ENCODE results near the gene DNASE2B.

DNASE2B gene

DNA sequence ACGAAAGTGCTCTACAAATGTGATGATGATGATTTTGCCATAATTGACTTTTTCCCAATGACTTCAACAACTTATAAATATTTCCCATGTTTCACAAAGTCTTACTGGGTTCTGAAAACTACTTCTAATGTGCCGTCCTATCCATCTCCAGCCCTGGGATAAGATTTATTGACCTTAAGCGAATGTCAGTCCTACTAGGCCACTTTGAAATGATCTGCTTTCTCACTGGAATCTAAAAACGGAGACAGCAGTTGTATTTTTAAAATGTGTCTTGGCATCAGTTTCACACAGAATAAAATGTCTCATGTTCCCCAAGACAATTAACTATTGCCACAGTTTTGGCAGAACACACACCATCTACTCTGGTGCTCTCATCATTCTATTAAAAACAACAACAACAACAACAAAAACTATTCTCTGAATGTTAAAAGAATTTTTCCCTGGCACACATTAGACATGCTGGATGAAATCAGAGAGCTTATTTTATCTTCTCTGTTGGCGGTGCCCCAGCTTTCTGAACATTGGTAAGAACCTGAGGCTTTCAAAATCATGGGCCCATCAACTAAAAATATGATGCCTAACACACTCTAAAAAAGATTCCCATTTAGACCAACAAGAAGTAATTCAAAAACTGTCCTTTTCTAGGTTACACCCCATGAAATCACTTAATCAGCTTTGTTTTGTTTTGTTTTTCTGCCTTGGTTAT lies 23.1 kb upstream of the DNASE2B start:
- no peak for DNase-seq (ENCODE audit: low spot score)

DNA sequence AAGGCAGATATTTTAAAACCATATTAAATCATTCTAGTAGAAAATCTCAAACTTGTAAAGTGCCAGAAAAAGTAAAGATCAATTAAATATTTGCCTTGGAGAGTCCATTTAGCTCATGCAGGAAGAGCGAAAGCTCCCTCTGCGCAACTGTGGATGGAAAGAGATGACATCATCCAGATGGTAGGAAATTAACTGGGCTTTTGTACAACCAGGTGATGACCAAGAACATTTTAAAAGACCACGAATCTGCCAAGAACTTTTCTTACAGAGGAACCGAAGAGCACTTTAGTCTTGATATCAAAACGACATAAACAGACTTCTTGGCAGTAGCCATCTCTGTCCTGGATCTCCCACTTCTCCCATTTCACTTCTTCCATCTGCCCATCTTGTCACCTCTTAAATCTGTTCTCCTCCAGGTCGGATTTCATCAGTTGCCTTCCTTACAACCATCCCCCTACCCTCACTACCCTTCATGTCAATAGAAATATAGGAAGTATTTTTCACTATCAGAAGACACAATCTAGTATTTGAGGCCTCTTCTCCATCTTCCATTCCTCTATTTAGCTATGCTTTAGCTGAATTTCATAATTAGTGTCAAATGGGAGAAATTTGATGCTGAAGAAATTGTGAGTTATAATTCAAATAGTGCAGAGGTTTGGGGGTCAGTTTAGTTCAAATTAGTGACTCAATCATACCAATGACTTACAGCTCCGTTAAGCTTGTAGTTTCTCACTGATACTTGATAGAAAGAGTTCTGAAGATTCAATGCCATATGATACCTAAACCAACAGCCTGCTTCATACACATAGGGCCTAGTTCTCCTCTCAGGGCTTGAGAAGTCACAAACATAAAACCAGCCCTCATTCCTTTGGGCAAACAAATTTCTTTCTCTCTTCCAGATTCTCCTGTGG lies 22.0 kb upstream of the DNASE2B start:
- no peak for DNase-seq (ENCODE audit: low spot score)

DNA sequence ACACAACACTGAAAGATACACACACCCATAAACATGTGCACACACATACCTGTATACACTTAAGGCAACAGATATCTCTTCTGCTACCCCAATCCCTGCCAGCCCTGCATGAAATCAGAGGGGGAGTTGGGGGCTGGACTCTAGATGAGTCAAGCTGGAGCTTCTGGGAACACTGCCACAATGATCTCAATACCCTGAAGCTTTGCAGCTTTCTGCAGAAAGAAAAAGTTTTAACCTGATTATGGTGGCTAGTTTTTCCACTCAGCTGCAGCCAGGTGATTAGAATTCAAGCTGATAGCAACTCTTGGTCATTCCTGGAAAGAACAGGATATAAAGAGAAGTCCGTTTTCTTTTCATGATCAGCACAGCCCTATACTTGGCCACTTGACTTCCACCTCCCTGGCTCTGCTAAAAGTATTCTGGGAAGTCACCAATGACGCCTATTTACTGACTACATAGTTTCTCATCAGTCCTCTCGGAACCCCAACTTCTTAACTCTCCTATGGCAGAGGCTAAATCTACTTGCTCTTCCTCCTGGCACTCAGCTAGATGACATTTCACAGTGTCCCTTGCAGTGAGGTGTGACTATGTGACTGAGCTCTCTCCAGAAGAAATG lies 20.7 kb upstream of the DNASE2B start:
- no peak for DNase-seq (ENCODE audit: low spot score)

DNA sequence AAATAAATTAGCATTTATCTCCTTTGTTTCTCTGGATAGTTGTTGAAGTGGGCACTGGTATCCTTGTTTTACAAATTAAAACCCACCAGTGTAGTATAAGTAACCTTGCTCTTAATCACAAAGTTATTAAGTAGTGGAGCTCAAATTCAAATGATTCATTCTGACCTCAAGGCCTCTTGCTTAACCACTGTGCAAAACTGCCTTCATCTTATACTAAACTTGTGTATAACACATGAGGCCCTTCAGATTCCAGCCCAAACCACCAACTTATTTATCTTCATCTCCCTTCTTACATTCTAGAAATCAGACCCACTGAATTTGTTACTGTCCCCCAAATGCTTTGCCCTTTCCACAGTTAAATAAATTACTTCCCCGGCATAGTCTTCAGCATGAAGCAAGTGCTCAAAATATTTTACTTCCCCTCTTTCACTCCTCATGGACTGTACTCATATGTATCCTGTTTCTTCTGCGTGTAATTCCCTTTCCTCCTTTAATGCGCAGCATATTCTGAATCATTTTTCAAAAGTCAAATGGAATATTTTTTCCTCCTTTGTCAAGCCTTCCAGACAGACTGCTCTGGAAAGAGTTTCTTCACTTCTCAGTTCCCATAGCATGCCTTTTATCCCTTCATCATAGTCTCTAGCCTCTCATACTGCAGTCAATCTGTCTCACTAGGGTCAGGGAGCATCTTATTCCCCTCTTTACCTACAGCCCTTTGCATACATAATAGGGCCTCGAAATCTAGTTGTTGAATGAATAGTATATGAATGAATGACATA lies 19.0 kb upstream of the DNASE2B start:
- no peak for DNase-seq (ENCODE audit: low spot score)

DNA sequence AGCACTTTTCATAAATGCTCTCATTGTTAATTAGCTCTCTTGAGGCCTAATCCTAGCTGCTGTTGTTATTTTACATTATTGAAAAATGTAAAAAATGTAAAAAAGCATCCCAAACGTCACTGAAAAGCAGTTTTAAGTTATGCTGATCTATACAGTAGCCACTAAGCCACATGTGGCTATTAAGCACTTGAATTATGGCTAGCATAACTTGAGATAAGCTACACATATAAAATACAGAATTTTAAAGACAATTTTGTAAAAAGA lies 18.4 kb upstream of the DNASE2B start:
- no peak for DNase-seq (ENCODE audit: low spot score)

DNA sequence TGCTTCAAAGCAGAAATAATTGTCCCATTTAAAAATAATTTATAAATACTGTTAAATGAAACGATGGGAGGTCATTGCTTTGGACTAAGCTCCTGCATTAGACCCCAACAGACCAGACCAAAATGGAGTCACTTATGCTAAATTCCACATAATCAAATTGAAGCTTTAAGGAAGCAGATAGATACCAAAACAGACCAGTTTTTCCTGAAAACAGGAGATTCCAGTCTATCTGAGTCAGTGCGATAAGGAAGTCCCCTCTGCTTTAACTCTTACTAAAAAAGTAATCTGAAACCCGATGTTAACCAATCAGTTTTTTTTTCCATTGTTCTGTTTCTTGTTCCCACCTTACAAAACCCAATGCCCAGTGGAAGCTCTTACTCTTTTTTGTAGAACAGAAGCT lies 16.2 kb upstream of the DNASE2B start:
- DNase-seq (ENCODE audit: low spot score) = no peak

DNA sequence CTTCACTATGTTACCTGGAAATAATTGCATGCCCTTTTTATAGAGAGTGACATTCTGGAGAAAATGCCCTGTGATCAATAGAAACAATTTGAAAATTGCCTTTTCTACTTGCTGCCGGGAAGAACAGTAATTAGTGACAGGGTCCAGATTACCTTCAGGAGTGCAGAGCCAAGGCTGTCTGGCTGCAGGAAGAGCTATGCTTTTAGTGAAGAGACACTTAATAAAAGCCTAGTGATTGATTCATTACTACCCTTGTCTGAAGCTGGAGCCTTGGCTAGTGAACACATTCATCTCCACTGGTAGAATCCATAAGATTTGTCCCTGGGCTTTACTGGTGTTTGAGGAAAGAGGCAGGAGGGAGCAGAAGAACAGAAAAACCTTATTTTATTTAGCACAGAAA lies 12.9 kb upstream of the DNASE2B start:
- no peak for DNase-seq (ENCODE audit: low spot score)

DNA sequence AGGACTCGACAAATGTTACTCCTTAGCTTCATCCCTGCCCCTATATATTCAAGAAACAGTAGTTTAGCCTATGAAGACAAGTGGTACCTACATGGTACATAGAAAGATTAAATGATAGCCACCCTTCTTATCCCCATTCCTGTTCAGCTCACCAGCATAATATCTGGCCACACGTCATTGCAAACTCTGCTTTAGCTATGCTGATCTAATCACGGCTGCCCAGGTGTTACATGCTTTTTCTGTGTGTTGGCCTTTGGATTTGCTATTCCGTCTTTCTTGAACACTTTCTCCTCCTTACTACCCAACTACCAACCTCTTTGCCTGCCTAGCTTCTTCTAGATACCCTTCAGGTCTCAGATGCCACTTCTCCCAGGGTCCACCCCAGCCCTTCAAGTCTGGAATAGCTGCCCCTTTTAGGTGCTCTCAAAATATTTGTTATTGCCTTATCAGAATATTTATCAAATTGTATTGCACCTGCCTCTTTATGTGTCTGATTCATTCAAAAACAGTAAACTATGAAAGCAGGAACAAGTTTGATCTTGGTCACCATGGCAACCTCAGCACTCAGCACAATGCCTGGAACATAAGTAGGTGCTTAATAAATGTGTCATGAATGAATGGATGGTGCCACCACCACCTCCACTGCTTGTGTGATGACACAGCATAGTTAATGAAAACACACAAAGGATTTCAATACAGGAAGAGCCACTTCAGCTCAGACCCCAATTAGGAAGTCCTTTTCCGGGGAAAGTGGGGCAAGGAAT lies 11.4 kb upstream of the DNASE2B start:
- no peak for DNase-seq (ENCODE audit: low spot score)

DNA sequence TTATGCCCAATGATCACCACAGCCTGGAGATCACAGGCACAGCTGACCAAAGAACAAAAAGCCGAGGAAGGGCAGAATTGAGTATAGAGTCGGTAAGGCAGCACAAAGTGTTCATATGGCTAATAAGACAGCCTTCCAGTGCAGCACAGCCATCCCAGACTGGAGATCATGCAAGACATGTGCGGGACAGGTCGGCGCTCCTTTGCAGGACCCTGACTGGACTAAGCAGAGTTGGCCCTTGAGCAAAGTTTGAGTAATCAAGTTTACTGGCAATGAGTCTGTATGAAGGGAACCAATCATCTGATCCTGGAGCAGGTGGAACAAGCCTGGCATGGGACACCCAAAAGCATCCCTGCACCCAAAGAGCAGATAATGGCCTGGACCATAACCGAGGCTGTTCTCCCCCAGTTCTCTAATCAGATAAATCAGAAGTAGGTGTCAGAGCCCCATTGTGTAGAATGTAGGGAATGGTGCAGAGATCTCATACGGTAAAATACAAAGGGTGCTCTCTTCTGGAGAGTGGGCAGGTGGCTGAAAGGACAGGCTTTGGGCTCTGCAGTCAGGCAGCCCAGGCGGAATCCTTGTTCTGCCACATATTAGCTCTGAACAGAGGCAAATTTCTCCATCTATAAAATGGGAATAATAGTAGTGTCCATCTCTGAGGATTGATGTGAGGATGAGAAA lies 10.7 kb upstream of the DNASE2B start:
- DNase-seq (ENCODE audit: low spot score) = peak; percentile 10

DNA sequence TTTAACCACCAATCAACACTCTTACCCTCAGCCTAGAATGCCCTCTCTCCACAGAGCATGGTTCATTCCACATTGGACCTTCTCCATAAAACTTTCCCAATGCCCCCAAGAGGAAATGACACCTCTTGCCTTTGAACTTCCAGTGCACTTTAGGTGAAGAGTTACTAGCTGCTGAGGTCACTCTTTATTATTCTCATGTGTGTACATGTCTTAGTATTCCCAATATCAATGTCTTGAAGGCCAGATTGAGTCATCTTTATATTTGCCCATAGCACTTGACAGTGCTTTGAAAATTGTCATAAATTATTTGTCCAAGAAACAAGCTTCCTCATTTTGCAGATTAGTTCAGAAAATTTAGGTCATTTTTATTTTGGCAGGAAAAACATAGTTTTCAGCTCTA lies 8.1 kb upstream of the DNASE2B start:
- no peak for DNase-seq (ENCODE audit: low spot score)

DNA sequence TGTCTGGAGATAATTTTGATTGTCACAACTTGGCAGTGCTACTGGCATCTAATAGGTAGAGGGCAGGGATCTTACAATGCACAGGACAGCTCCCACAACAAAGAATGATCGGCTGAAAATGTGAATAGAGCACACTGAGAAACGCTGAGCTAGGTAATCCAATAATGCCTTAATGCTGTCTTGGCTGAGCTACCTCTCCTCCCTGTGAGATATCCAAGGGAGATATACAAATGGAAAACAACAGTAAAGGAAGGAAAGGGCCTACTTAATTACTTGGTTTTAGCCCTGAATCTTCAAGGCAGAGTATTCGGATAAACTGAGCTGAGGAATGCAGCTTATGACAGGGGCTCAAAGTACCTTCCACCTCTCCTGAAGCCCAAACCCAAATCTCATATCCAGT lies 2.9 kb downstream of the DNASE2B start:
- no peak for DNase-seq (ENCODE audit: low spot score)

DNA sequence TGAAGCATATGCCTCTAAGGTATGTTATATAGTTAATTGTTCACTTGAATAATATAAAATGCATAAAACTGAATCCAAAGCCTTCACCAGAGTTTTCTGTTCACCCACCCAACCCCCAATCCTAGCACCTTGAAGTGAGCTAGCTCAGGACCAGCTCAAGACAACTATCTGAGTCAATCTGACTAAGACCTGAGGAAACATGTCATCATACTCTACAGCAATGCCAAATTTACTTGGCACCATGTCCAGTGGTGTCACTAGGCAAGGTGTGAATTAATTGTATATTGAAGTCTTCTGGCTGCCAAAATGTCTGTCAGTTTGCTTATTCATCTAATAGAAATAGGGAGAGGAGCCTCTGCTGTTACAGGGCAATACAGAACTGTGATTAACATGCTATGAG lies 3.8 kb downstream of the DNASE2B start:
- DNase-seq (ENCODE audit: low spot score) = no peak

DNA sequence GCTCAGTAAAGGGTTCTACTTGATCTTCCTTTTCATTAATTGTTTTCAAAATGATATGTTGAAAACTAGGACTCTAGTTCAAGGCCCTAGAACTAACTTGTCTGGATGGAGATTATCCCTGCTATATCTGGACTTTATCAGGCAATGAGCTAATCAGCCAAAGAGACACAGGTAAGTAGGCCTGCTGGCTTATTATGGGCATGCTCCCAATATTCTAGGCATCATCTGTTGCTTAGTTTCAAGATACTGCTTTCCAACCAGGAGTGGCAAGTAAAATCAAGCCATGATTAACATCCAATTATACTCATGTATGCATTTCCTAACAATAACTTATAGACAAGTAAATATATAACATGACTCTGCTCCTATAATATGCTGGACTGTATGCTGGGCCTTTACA lies 4.2 kb downstream of the DNASE2B start:
- DNase-seq (ENCODE audit: low spot score) = peak; percentile 53

DNA sequence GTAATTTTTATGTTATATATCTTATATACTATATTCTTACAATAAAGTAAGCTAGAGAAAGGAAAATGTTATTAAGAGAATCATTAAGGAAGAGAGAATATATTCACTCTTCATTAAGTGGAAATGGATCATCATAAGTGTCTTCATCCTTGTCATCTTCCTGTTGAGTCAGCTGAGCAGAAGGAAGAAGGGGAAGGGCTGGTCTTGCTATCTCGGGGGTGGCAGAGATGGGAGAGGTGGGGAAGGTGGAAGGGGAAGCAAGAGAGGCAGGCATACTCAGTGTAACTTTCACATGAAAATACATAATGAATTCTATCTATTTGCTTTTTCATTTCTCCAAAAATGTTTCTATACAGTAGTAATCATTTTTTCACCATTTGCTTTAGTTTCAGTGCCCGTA lies 5.1 kb downstream of the DNASE2B start:
- DNase-seq (ENCODE audit: low spot score) = no peak

DNA sequence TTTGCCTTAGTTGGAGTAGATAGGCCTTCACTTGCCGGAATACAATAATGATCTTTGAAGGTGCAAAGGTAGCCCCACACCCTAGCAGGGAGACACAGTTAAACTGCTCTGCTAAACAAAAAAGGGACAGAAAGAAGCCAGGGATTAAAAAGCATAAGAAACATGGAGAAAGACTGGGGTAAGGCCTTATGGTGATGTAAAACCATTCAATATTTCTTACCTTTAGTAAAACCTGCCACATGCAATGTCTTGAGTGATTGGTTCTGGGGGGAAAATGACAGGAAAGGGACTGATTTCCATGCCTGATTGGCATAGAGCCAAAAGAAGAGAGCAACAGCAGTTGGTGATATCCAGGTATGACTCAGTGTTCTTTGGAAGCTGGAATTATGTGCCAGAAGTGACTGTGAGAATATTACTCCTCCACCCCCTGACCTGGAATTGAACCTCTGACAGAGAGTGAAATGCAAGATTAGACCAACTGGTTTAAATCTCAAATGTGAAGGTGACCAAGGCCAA lies 8.1 kb downstream of the DNASE2B start:
- DNase-seq (ENCODE audit: low spot score) = no peak

DNA sequence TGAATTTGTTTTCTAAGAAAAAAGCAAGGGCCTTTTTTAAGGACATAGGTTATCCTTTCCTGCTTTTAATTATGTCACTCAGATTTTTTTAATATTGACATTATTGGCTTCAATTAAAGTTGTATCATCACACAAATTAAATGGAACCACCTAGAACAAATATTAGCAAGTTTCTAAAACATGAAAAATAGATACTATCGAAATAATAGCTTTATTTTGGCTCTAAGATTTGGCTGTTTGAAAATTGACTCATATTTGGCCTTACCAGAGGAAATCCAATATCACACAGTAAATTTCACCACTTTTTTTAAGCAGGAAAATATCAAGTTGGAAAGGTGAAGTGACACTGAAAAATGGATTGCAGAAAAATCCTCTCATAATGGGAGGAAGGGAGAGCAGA lies 9.2 kb downstream of the DNASE2B start:
- no peak for DNase-seq (ENCODE audit: low spot score)

DNA sequence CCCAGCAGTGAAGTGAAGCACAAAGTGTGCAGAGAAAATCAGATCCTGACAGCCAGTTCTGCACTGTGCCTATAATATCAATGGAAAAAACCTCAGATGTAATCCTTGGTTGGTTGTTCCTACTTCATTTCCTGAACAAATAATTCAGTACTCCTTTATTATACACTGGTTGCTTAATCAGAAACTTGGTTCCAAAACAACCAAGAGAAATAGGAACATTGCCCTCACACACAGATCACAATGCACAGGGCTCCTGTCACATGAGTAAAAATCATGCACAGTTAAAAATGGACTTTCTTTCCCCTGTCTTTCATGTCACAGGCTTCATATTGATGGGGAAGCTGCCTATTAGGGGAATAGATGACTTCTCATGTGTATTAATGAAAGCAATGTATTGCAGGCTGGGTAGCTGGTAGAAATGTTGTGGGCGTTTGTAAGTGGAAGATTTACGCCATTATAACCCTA lies 9.7 kb downstream of the DNASE2B start:
- no peak for DNase-seq (ENCODE audit: low spot score)

DNA sequence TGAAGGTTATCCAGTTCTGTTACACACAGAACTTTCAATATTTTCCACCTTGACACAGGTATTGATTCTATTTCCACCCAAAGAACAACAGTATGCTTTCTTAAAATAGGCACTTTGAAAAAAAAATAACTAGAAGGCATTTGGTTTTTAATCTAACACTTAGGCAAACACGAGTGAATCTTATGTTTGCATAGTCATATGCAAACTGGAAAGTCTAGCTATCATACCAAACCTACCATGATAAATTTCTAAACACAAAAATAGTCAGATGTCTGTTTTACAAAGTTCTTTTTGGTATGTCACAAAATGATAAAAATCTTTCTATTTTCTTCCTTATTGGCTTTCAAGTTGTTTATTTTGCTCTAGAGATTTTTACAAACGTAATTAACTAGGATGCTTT lies 11.6 kb downstream of the DNASE2B start:
- no peak for DNase-seq (ENCODE audit: low spot score)

DNA sequence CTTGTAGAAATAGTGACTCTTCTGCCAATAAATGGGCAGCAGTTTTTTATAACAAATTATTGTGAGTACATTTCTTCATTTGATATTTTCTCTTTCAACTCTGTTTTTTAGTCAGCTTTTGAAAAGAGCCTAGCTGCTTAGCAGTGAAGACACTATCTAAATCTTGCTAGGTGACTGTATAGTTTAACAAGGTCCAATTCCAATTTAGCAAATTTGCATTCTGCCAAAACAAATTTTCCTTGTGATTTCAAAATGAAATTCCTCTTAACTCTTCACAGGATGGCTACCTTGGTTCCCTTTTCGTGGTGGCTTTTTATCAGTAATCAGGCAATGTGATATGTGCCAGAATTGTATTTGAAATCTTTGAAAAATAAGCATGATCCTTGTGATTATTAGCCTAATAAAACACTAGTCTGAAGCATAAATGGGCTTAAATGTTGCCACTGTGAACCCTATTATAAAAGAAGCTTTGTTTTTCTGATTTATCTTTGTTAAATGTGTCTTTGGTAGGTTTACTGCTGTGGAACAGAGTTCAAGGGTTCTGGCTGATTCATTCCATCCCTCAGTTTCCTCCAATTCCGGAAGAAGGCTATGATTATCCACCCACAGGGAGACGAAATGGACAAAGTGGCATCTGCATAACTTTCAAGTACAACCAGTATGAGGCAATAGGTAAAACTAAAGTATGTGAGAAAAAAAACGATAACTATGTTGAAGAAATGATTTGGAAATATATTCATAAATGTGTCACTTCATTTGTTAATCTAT lies 12.2 kb downstream of the DNASE2B start:
- DNase-seq (ENCODE audit: low spot score) = no peak

DNA sequence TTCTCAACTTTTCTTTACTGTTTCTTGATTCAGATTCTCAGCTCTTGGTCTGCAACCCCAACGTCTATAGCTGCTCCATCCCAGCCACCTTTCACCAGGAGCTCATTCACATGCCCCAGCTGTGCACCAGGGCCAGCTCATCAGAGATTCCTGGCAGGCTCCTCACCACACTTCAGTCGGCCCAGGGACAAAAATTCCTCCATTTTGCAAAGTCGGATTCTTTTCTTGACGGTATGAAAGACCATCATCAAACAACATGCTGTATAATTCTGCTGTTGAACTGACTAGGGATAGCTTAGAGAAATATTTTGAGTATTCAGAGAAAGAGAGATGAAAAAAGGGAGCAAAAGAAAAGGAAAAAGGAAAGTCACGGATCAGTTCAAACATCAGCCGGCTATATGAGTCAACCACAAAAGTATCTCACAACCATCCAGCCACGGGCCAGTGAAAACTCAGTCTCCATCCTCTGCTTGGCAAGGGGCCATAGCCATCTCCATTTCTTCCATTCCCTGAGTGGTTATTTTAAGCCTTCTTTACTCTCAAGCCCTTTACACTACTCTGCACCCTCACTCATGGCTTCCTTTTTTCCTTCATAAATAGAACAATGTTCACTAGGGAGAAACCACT lies 14.1 kb downstream of the DNASE2B start:
- no peak for DNase-seq (ENCODE audit: low spot score)

Data from cerebellar cortex (tissue), 1 donor.